GM12865 (cell line): ENCODE data around the gene CBX7.

ENCODE experiments used
- DNase-seq: peaks from one replicate; pipeline ENCODE4 v3.0.0; 2010; ENCODE audit warnings: low read depth
- H3K4me3 ChIP-seq: 2 replicates; pipeline ENCODE4 v1.5.1; 2011; ENCODE audit warnings: mild to moderate bottlenecking, low read depth, low read length, control low read depth
- TF ChIP-seq, protein P1 (sequence below): IDR thresholded peaks from 2 replicates; pipeline ENCODE4 v1.5.1; 2011; ENCODE audit warnings: low read length, control low read depth, low read depth, inconsistent platforms; ENCODE audit not compliant: insufficient read depth; ENCODE audit errors: missing control alignments

CBX7 gene

DNA sequence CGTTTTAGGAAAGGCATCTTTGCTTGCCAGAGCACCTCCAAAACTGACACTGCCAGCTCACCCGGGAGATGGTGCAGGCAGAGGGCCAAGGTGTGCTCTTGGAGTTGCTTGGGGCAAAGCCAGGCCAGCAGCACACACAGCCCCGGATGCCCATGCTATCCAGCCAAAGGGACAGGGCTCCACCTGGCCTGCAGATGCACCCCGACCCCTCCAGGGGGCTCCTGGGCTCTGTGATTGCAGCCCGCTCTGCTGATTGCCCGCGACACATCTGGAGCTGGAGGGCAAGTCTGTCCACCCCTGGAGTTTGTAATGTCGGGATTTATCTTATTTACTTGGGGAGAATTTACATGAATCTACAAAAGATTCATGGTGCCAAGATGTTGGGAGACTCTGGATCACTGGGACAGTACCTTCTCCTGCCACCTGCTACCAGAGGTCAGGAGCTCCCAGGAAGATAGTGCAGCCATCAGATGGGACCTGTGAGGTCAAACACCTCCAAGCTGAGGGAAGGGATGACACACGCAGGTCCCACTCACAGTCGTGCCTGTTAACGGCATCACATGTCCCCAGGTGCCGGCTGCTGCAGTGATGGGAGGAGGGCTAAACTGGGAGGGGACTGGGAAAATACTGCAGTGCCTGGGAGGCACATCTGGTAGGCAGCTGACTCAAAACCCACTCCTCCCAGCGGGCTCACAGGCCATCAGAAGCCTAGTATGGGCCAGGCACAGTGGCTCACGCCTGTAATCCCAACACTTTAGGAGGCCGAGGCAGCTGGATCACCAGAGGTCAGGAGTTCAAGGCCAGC lies 17.2 kb downstream of the CBX7 start:
- TF ChIP-seq, protein P1, sequence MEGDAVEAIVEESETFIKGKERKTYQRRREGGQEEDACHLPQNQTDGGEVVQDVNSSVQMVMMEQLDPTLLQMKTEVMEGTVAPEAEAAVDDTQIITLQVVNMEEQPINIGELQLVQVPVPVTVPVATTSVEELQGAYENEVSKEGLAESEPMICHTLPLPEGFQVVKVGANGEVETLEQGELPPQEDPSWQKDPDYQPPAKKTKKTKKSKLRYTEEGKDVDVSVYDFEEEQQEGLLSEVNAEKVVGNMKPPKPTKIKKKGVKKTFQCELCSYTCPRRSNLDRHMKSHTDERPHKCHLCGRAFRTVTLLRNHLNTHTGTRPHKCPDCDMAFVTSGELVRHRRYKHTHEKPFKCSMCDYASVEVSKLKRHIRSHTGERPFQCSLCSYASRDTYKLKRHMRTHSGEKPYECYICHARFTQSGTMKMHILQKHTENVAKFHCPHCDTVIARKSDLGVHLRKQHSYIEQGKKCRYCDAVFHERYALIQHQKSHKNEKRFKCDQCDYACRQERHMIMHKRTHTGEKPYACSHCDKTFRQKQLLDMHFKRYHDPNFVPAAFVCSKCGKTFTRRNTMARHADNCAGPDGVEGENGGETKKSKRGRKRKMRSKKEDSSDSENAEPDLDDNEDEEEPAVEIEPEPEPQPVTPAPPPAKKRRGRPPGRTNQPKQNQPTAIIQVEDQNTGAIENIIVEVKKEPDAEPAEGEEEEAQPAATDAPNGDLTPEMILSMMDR, result peak; percentile 67
- no peak overlapping the region for H3K4me3 ChIP-seq
- DNase-seq, result peak; percentile 63

DNA sequence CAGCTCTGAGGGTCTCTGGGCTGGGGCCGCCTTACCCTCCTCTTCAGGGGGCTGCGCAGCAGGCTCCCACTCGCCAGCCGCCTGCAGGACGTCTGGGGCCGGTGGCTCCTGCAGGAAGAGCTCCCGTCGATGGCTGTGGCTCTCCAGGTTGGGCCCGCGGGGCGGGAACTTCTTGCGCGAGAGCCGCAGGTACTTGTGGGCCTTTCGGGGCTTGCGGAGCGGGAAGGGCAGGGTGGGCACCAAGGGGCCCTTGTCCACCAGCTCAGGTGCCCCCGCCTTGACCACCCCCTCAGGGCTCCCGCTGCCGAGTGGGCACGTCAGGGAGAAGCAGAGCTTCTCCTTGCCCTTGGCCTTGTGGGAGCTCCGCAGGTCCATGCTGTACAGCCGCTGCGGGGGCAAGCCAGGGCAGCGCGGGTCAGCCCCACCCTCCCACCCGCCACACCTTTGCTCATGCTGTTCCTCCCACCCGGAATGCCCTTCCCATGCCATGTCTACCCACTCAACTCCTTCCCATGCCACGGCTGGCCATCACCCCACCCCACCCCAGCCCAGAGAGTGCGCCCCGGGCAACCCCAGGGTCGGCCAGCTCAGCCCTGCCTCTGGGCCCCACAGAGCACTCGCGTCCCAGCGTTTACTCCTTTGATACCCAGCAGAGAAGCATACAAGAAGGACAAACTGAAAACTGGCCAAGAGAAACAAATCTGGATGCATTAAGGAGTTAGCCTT lies 18.0 kb downstream of the CBX7 start:
- H3K4me3 ChIP-seq, result no peak overlapping the region
- no peak for DNase-seq
- TF ChIP-seq, protein P1, result no peak

DNA sequence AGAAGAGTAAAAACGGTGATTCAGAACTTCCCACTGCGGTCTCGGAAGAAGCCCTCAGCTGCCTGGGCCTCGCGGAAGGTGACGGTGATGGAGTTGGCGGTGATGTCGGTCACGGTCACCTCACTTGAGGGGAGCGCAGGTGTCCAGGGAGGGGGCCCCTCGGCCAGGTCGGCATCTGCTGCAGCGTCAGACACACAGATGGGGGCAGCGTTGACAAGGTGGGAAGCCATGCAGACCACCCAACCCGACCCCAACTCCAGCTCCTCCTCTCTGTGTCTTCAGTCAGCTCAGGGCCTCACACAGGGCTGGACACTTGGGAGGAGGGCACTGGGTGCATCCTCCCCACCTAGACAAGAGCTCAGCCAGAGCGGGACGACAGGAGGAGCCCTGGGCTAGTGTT lies 18.6 kb downstream of the CBX7 start:
- no peak overlapping the region for H3K4me3 ChIP-seq
- TF ChIP-seq, protein P1, result no peak
- no peak for DNase-seq

DNA sequence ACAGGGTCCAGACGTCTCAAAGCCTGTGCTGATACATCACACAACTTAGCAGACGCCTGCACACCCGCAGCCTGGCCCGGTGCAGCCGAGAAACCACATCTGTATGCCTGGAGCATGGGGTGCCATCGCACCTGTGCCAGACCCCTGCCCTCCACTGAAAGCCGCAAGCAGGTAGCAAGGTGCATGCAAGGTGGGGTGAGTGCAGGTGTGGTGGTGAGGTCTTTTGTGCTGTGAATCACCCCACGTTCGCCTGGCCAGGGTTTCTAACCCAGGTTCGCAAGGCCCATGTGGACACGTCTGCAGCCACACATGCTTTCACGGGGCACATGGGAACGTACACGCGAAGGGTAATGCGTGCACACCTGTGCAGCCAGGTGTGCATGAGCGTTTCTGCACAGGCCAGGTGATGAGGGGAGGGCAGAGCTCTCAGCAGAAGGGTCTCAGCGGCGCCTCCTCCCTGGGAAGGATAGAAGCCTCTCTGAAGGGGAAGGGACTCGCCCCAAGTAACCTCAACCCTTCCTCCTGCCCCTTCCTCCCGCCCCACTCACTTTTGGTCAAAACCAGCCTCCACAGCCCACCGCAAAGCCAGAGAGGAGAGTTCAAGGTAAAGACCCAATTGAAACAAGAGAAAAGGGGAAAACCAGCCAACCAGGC lies 19.5 kb downstream of the CBX7 start:
- H3K4me3 ChIP-seq, result no peak overlapping the region
- DNase-seq, result no peak
- TF ChIP-seq, protein P1, result no peak

DNA sequence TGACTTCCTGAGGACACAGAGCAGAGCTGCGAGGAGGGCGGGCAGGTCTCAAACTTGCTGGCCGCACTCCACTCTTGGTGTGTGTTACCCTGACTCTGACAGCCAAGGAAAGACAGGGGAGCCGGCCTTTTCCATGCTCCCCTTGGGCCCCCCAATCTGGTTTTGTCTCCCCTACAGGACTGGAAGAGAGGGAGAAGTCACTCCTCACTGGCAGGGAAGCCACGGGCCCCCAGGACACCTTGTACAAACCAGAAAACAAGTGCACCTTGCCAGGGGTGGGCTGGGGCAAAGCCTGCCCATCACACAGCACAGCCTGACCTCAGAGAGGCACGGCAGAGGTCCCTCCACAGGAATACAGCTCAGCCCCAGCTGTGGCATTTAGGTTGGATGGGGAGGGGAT lies 20.2 kb downstream of the CBX7 start:
- H3K4me3 ChIP-seq, result no peak overlapping the region
- TF ChIP-seq, protein P1, result no peak
- DNase-seq, result no peak

DNA sequence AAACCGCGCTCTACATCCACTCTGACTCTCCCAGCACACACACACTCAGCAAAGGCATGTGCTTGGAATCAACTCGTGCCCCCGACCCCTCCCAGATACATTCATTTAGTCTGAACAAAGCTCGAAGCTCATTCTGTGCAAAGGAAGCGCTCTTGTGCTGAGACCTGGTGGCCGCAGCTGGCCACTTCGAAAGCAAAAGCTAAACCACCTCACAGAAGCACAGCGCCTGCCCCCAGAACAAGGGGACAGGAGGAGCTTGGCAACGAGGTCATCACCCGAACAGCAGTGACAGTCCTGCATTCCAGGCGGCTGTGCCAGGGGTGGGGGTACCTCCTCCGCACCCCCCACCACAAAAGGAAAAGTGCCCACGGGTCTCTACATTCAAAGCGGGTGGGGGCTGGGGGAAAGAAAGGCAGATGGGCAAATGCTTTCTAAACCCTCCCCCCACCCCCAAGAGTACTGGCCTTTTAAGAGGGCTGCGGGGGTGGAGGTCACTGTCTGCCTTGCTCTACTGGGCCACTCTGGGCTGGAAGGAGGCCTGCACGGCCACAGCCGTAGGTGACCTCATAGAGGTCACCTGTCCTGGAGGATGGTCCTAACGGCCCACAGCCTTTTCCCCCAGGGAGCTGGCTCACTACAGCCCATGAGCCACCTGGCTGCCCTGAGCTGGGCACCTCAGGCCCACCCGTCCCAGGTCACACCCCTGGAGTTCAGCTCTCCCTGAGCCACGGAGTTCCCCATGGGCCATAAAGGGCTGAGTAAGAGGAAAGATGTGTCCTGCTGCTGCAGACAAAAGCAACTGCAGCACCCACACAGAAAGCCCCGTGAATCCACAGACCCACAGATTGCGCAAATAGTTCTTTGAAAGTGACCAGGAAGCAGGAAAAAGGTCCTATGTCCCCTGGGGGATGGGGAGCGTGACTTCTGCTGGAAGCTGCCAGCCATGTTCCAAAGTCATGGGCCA lies 21.3 kb downstream of the CBX7 start:
- no peak overlapping the region for H3K4me3 ChIP-seq
- no peak for DNase-seq
- TF ChIP-seq, protein P1, result no peak
